Activated CD8-positive, alpha-beta memory T cell treated with anti-CD3 and anti-CD28 coated beads for 36 hours (primary cell): ENCODE data around the gene DELE1. TPM values are rescaled to one million over a fixed set of nuclear protein-coding genes. Genes with fewer than 3 reads are reported as not detected.

Source experiments
- CTCF ChIA-PET: fragments of 350-600 bp; sonication (Branson Sonifier 250); formaldehyde crosslinking; loops from one replicate; lab custom pipeline; 2021; ENCODE audit warnings: antibody characterized with exemption; lab: Charles Lee
- POLR2A ChIA-PET: fragments of 350-600 bp; sonication (Branson Sonifier 250); formaldehyde crosslinking; loops from one replicate; lab custom pipeline; 2021; ENCODE audit warnings: antibody characterized with exemption; lab: Charles Lee
- total RNA-seq, 2 experiments: library from RNA; stranded (reverse); gene quantifications; one replicate each; pipeline ENCODE4 v1.2.3, GENCODE V29; 2021

Gene DELE1
- total RNA-seq, 2 experiments from 2014 or later, result 49.0 to 49.4 TPM

GRCh38 chr5:141941779-141942178 is 18.1 kb downstream of the DELE1 start:
- POLR2A ChIA-PET, result no interaction called here
- CTCF ChIA-PET, result interaction anchor here (5.0 kb wide), 1 partner anchor 19 kb away, joined by 19 read pairs; no protein-coding TSS in a partner anchor

DNA sequence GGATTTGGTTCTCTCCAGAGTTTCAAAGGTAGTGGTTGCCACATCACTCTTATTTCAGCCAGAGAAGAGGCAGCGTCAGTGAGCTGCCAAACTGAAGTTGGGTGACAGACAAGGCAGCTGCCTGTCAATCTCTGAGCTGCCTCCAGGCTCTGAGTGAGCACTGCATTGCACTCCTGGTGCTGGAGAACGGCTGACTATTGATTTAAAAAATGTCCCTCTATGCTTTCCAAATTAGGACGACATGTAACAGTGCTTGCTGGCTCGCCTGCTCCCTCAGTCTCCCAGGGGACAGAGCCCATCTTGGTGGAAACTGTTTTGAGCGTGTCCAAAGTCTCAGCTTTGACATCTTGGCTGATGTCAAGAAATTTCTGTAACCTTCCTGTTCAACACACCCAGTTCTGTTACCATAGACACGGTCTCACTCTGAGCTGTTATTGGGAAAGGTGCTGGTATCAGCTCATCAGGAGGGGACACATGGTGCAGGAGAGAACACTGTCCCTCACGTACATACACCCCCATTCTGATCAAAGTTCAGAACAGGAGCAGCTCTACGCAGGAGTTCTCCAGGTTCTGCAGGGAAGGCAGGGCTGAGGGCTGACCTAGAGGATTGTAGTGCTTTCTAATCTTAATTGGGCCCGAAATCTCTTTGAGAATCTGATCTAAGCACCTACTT is 18.6 kb downstream of the DELE1 start:
- CTCF ChIA-PET, result interaction anchor here (5.0 kb wide), 1 partner anchor 18 kb away, joined by 19 read pairs; no protein-coding TSS in a partner anchor
- POLR2A ChIA-PET, result no interaction called here

- ChIA-PET POLR2A (interaction anchor here (0.6 kb wide), 2 partner anchors 524 to 679 kb away, joined by 5 to 6 read pairs; no protein-coding TSS in a partner anchor), CTCF (interaction anchor here (0.9 to 5.0 kb wide), 4 partner anchors 16 to 279 kb away, joined by 3 to 19 read pairs (median 4); no protein-coding TSS in a partner anchor)
Measured at GRCh38 chr5:141944076-141944475, 20.4 kb downstream of the DELE1 start.

GRCh38 chr5:141945511-141946051 is 21.9 kb downstream of the DELE1 start:
- POLR2A ChIA-PET, result no interaction called here
- CTCF ChIA-PET, result no interaction called here

DNA sequence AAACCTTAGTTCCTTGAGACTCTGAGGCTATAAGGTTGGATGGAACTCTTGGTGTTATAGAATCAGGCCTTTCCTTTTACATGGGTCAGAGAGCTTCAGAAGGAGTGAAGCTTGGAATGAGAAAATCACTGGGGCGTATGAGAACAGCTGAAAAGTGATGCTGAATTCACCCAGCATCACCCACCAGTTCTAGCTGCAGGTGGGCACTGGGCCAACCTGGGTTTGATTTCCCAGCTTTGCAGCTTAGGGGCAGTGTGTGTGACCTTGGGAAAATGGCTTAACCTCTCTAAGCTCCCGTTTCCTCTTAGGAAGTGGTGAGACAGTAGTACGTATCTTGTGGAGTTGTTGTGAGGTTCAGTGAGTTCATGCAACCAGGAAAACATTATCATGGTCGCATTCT is 23.6 kb downstream of the DELE1 start:
- ChIA-PET POLR2A (no interaction called here), CTCF (interaction anchor here (1.0 to 1.1 kb wide), 2 partner anchors 13 to 68 kb away, joined by 3 read pairs; no protein-coding TSS in a partner anchor)

DNA sequence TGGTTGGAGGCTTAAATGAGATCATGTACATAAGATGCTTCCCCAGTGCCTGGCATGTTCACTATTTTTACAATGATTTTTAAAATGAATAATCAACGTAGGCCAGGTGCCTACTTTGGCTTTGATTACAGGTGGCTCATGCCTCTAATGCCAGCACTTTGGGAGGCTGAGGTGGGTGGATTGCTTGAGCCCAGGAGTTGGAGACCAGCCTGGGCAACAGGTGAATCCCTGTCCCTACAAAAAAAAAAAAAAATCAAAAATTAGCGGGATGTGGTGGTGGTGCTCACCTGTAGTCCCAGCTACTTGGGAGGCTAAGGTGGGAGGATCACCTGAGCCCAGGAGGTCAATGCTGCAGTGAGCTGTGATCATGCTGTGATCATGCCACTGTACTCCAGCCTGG is 25.1 kb downstream of the DELE1 start:
- ChIA-PET POLR2A (interaction anchor here (0.6 kb wide), 1 partner anchor 11 kb away, joined by 6 read pairs; no protein-coding TSS in a partner anchor), CTCF (no interaction called here)

GRCh38 chr5:141949511-141949910 is 25.8 kb downstream of the DELE1 start:
- ChIA-PET POLR2A (no interaction called here), CTCF (no interaction called here)

GRCh38 chr5:141950207-141951005 is 26.7 kb downstream of the DELE1 start:
- CTCF ChIA-PET, result interaction anchor here (1.1 to 1.2 kb wide), 2 partner anchors 10 to 20 kb away, joined by 3 read pairs; no protein-coding TSS in a partner anchor
- POLR2A ChIA-PET, result no interaction called here

- ChIA-PET CTCF (interaction anchor here (1.1 to 1.2 kb wide), 2 partner anchors 9 to 19 kb away, joined by 3 read pairs; no protein-coding TSS in a partner anchor), POLR2A (no interaction called here)
Measured at GRCh38 chr5:141951332-141951781, 27.7 kb downstream of the DELE1 start.

DNA sequence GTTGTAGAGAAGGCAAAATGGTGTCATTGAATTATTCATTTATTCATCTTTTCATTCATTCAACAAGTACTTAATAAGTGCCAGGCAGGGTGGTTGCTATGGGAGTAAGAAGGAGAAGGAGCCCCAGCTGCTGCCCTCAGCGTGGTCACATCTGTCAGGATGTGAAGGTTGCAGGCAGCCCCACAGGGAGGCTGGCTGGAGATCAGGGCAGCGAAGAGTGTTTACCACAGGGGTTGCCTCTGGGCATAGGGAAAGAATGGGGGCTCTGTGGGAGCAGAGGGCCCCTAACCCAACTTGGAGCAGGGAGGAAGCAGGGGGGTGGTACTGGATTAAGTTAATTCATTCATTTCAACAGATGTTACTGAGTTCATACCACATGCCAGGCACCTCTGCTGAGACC is 28.3 kb downstream of the DELE1 start:
- POLR2A ChIA-PET, result no interaction called here
- CTCF ChIA-PET, result interaction anchor here (1.1 to 1.2 kb wide), 2 partner anchors 9 to 18 kb away, joined by 3 read pairs; no protein-coding TSS in a partner anchor

DNA sequence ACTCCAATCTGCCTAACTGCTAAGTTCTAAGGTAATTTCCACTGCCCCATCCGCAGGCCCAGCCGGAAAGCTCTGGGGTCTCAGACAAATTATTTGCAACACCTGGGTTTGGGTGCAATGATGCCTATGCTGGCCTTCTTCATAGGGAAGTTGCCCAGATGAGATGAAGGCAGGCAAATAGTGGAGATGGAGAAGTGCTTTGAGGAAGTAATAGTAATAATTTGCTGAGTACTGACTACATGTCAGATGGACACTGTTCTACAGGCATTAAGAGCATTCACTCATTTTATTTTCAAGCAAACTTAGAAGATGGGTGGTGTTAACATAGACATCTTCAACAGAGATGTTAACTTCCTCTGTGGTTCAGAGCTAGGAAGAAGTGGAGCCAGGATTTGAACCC is 30.5 kb downstream of the DELE1 start:
- CTCF ChIA-PET, result interaction anchor here (0.5 kb wide), 1 partner anchor 47 kb away, joined by 3 read pairs; no protein-coding TSS in a partner anchor
- POLR2A ChIA-PET, result no interaction called here

DNA sequence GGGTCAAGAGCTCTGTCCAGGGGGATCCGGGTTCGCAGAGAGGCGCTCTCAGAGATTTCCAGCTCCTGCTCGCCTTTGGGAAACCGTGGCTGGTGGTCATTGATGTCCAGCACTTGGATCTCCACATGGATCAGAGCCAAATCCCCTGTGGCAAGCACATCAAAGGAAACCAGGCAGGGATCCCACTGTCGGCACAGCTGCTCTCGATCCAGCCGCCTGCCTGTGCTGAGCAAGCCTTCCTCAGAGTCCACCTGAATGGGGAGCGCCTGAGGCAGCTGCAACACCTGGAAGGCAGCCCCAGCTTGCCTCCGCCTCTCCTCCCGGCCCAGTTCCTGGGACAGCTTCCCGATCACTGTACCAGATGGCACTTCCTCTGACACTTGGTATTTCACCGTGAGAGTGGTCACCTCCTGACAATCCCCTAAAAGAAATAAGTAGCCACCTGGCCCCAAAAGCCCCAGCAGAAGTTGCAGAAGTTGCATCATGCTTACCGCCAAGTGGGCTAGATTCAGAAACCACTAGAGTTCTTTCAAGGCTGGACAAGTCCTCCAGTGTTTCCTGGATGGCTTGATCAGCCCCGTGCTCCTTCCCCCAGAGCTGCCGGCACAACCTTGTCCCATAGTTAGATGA is 33.8 kb downstream of the DELE1 start:
- POLR2A ChIA-PET, result interaction anchor here (0.5 to 1.1 kb wide), 2 partner anchors 90 to 266 kb away, joined by 3 read pairs; no protein-coding TSS in a partner anchor
- CTCF ChIA-PET, result interaction anchor here (1.2 to 6.9 kb wide), 5 partner anchors 12 to 264 kb away, joined by 3 to 80 read pairs (median 4); partner anchors contain the start of gene RNF14

DNA sequence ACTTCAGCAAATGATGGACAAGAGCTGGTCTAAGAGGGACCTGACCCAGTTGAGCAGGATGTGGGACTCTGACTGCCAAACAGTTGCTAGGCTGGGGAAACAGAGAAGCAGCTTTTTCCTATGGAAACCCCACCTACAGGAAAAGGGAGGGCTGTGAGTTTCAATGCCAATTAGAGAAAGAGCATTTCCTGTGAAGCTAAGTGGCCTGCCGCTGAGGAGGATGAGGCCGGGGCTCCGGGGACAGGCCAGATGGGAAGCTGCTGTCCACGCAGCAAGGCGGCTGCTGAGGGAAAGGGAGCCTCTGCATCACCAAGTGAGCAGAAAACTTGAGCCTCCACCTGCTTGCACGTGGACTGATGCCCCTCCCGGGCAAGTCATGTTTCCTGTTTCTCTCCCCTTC is 34.4 kb downstream of the DELE1 start, which contains the start of gene PCDH12:
PCDH12 (minus strand) TSS at position 90 of the 400 bp plus-strand sequence. CDS start 351 bp downstream, outside the sequence.
- POLR2A ChIA-PET, result interaction anchor here (0.7 to 1.1 kb wide), 2 partner anchors 13 to 266 kb away, joined by 3 read pairs; no protein-coding TSS in a partner anchor
- CTCF ChIA-PET, result interaction anchor here (0.5 to 6.9 kb wide), 5 partner anchors 11 to 265 kb away, joined by 3 to 80 read pairs (median 4); partner anchors contain the start of gene RNF14

DNA sequence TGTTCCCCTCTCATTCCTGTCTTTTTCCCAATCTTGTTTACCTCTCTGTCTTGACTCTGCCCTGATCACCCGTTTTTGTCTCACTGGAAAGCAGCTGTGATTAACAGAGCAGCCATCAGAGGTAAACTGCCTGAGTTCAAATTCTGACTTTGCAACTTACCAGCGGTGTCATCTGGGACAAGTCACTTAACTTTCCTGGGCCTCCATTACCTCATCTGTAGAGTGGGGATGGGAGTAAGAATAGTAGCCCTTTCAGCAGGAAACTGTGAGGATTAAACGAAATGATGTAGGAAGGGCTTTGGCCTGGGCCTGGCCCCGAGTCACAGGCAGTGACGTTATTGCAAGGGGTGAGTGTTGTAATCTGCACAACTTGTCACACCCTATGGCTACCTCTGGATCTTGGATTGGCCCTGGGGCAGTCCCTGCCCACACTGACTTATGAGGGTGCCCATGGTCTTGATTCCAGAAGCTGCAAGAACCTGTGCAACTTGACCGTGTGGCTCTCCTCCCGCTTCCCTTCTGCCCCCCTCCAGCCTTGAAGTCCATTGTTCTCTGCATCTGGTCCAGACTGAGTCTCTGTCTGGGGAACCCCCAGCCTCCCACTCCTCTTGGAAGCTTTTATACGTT is 35.0 kb downstream of the DELE1 start:
- ChIA-PET CTCF (interaction anchor here (0.5 to 6.9 kb wide), 8 partner anchors 10 to 294 kb away, joined by 3 to 80 read pairs (median 6); partner anchors contain the start of gene RNF14), POLR2A (interaction anchor here (0.7 to 2.1 kb wide), 3 partner anchors 12 to 267 kb away, joined by 3 to 7 read pairs (median 3); no protein-coding TSS in a partner anchor)

GRCh38 chr5:141960018-141960417 is 36.3 kb downstream of the DELE1 start:
- ChIA-PET POLR2A (interaction anchor here (1.5 to 2.1 kb wide), 2 partner anchors 37 to 268 kb away, joined by 4 to 7 read pairs; partner anchors contain the start of gene DELE1), CTCF (interaction anchor here (0.7 to 6.9 kb wide), 24 partner anchors 9 to 318 kb away, joined by 3 to 80 read pairs (median 5); partner anchors contain the start of genes PCDH1 and RNF14)

GRCh38 chr5:141960449-141961323 is 37.0 kb downstream of the DELE1 start:
- POLR2A ChIA-PET, result interaction anchor here (1.2 to 2.1 kb wide), 4 partner anchors 9 to 269 kb away, joined by 3 to 7 read pairs (median 4); partner anchors contain the start of genes DELE1 and RNF14
- CTCF ChIA-PET, result interaction anchor here (1.0 to 6.9 kb wide), 29 partner anchors 8 to 323 kb away, joined by 3 to 80 read pairs (median 5); partner anchors contain the start of genes DELE1, PCDH1, RELL2 and RNF14
